HG02981 (cell line): ENCODE measurements around the gene KCNIP4.

Source experiments
- ATAC-seq: cut with Tn5 transposase; IDR thresholded peaks from one replicate; pipeline ENCODE4 v1.9.1; 2021; ENCODE audit warnings: mild to moderate bottlenecking, moderate library complexity; ENCODE audit not compliant: unreplicated experiment

KCNIP4 gene

GRCh38 chr4:20698382-20698781 is 1250.2 kb downstream of the KCNIP4 start:
- ATAC-seq = no peak

- ATAC-seq = no peak
Measured at GRCh38 chr4:20696815-20697214, 1251.8 kb downstream of the KCNIP4 start.

GRCh38 chr4:20687864-20688263 is 1260.7 kb downstream of the KCNIP4 start:
- ATAC-seq = no peak

GRCh38 chr4:20684852-20685763 is 1263.5 kb downstream of the KCNIP4 start:
- no peak for ATAC-seq

GRCh38 chr4:20683766-20684165 is 1264.8 kb downstream of the KCNIP4 start:
- ATAC-seq = no peak

GRCh38 chr4:20682853-20683252 is 1265.7 kb downstream of the KCNIP4 start:
- ATAC-seq = no peak

GRCh38 chr4:20681271-20681670 is 1267.3 kb downstream of the KCNIP4 start:
- ATAC-seq = no peak

- ATAC-seq = no peak
Measured at GRCh38 chr4:20680736-20681135, 1267.8 kb downstream of the KCNIP4 start.

- ATAC-seq = no peak
Measured at GRCh38 chr4:20679951-20680350, 1268.6 kb downstream of the KCNIP4 start.
